Measurements from ENCODE around the gene IRF3. TPM values are rescaled to one million over a fixed set of nuclear protein-coding genes. Genes with fewer than 3 reads are reported as not detected.
A peak's percentile ranks its signal among the peaks of the same experiment; 100 is the strongest.

IRF3 gene
- total RNA-seq, 1 donor from 2014 or later, result 75.9 TPM

- H3K27ac ChIP-seq, result no peak overlapping the region
- TF ChIP-seq, protein P1, sequence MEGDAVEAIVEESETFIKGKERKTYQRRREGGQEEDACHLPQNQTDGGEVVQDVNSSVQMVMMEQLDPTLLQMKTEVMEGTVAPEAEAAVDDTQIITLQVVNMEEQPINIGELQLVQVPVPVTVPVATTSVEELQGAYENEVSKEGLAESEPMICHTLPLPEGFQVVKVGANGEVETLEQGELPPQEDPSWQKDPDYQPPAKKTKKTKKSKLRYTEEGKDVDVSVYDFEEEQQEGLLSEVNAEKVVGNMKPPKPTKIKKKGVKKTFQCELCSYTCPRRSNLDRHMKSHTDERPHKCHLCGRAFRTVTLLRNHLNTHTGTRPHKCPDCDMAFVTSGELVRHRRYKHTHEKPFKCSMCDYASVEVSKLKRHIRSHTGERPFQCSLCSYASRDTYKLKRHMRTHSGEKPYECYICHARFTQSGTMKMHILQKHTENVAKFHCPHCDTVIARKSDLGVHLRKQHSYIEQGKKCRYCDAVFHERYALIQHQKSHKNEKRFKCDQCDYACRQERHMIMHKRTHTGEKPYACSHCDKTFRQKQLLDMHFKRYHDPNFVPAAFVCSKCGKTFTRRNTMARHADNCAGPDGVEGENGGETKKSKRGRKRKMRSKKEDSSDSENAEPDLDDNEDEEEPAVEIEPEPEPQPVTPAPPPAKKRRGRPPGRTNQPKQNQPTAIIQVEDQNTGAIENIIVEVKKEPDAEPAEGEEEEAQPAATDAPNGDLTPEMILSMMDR (IDR thresholded peaks at IDR 0.05), result no peak
- no peaks in the 10 kb centered on the region for H3K27me3 ChIP-seq
- no peak overlapping the region for H3K4me3 ChIP-seq
- DNase-seq (ENCODE audit: low spot score in 2 of 2), result no peak
- H3K36me3 ChIP-seq, result peaks cover 49 to 72% of the 10 kb centered on the region in 2 donors
- peaks cover 0 to 11% of the 10 kb centered on the region in 2 donors for H3K4me1 ChIP-seq
- intact Hi-C loops (cut with DNase I), result no loop called here
- no peaks in the 10 kb centered on the region for H3K9me3 ChIP-seq
Measured at GRCh38 chr19:49685845-49686332, 20.2 kb upstream of the IRF3 start.

- no peak for DNase-seq (ENCODE audit: low spot score in 2 of 2)
- Histone ChIP-seq H3K27ac (no peak overlapping the region), H3K4me1 (peaks cover 0 to 18% of the 10 kb centered on the region in 2 donors), H3K9me3 (no peaks in the 10 kb centered on the region), H3K36me3 (peaks cover 49 to 72% of the 10 kb centered on the region in 2 donors), H3K4me3 (no peak overlapping the region), H3K27me3 (no peaks in the 10 kb centered on the region)
- intact Hi-C loops (cut with DNase I), result no loop called here
- TF ChIP-seq, protein P1 (IDR thresholded peaks at IDR 0.05), result no peak
Measured at GRCh38 chr19:49684983-49685553, 19.4 kb upstream of the IRF3 start.

- Histone ChIP-seq H3K36me3 (peaks cover 49 to 72% of the 10 kb centered on the region in 2 donors), H3K27me3 (no peaks in the 10 kb centered on the region), H3K4me3 (no peak overlapping the region), H3K9me3 (no peaks in the 10 kb centered on the region), H3K27ac (no peak overlapping the region), H3K4me1 (peaks cover 0 to 15% of the 10 kb centered on the region in 2 donors)
- no peak for DNase-seq (ENCODE audit: low spot score in 2 of 2)
- TF ChIP-seq, protein P1 (IDR thresholded peaks at IDR 0.05), result peak in 2 of 3 experiments; percentile 17 to 31
- intact Hi-C loops (cut with DNase I), result no loop called here
Measured at GRCh38 chr19:49684251-49684982, 18.8 kb upstream of the IRF3 start.

DNA sequence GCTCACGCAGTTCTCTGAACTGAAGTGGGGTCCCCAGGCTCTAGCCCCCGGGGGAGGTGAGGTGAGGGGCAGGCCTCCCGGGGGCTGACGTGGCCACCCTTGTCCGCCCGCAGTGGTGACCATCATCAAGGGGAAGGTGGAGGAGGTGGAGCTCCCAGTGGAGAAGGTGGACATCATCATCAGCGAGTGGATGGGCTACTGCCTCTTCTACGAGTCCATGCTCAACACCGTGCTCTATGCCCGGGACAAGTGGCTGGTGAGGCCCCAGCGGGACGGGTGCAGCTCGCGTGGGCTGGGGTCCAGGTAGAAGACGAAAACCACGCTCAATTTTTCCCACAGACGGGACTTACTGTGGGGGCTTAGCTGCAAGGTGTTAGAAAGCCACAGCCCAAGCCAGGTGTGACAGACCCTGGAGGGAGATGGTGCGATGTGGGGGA lies 18.2 kb upstream of the IRF3 start:
- H3K27me3 ChIP-seq, result no peaks in the 10 kb centered on the region
- H3K4me1 ChIP-seq, result peaks cover 0 to 13% of the 10 kb centered on the region in 2 donors
- TF ChIP-seq, protein P1 (IDR thresholded peaks at IDR 0.05), result no peak
- H3K9me3 ChIP-seq, result no peaks in the 10 kb centered on the region
- intact Hi-C loops (cut with DNase I), result no loop called here
- H3K36me3 ChIP-seq, result peaks cover 49 to 72% of the 10 kb centered on the region in 2 donors
- no peak overlapping the region for H3K27ac ChIP-seq
- no peak for DNase-seq (ENCODE audit: low spot score in 2 of 2)
- H3K4me3 ChIP-seq, result no peak overlapping the region

GRCh38 chr19:49682274-49682673 lies 16.6 kb upstream of the IRF3 start:
- H3K9me3 ChIP-seq, result no peaks in the 10 kb centered on the region
- H3K27ac ChIP-seq, result no peak overlapping the region
- TF ChIP-seq, protein P1 (IDR thresholded peaks at IDR 0.05), result no peak
- no peak for DNase-seq (ENCODE audit: low spot score in 2 of 2)
- peaks cover 49 to 64% of the 10 kb centered on the region in 2 donors for H3K36me3 ChIP-seq
- no peak overlapping the region for H3K4me3 ChIP-seq
- intact Hi-C loops (cut with DNase I), result no loop called here
- no peaks in the 10 kb centered on the region for H3K27me3 ChIP-seq
- peaks cover 0 to 19% of the 10 kb centered on the region in 2 donors for H3K4me1 ChIP-seq
